Omental fat pad (tissue), 4 donors: ENCODE measurements around the gene COIL. TPM values are rescaled to one million over a fixed set of nuclear protein-coding genes. Genes with fewer than 3 reads are reported as not detected.

Source experiments
- ATAC-seq: fragments of 150-250 bp; one replicate; pipeline ENCODE4 v1.9.1; 2016; ENCODE audit warnings: mild to moderate bottlenecking, moderate library complexity; ENCODE audit not compliant: low FRiP score
- DNase-seq: peaks from one replicate; pipeline ENCODE4 v3.0.0-alpha.2; 2019; ENCODE audit warnings: low spot score
- total RNA-seq, 4 donors: library from RNA; depleted of rRNA; stranded (reverse); fragments of >200 nt; gene quantifications; one replicate each; pipeline ENCODE4 v1.1.0, GENCODE V29; 2016
- TF ChIP-seq, protein P1 (sequence below), 3 donors: fragments of 450-650 bp; IDR thresholded peaks; one replicate each; pipeline ENCODE4 v1.5.1; 2016 to 2017; ENCODE audit warnings: antibody characterized with exemption in 3 of 3, mild to moderate bottlenecking in 3 of 3, moderate library complexity in 2 of 3

The COIL gene
- total RNA-seq, 4 donors from 2014 or later: 6.7 to 13.4 (median 9.3) TPM

DNA sequence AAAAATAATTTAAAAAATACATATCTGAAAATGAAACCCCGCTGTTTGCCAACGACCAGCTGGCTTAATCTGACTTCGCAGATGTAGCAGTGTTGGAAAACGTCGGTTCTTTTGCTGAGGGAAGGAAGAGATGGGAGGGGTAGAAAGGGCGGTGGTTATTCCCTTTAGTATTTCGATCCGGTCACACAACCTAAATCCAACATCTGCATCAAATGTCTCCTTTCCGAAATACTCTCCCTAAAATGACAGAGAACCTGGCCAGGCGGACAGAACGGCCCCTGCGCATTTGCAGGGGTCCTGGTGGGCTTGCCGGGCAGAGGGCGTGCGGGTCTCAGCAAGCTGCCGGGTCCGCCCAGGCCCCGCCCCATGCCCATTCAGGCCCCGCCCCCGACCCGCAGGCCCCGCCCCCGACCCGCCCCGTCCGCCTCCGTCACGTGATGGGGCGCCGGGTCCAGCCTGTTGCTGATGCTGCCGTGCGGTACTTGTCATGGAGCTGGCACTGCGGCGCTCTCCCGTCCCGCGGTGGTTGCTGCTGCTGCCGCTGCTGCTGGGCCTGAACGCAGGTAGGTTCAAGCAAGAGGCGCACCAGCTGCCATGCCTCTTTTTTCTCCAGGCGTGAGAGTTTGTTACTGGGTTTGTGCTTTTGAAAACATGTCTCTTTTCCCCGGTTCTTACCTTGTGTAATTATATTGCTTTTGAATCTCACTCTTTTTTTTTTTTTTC is 17.0 kb upstream of the COIL start, which contains the start of gene SCPEP1:
TSS of gene SCPEP1 (plus strand) at position 459 of the 723 bp plus-strand sequence. CDS start at position 488, 29 bp downstream.
- ATAC-seq: peak; percentile 96
- TF ChIP-seq, protein P1, sequence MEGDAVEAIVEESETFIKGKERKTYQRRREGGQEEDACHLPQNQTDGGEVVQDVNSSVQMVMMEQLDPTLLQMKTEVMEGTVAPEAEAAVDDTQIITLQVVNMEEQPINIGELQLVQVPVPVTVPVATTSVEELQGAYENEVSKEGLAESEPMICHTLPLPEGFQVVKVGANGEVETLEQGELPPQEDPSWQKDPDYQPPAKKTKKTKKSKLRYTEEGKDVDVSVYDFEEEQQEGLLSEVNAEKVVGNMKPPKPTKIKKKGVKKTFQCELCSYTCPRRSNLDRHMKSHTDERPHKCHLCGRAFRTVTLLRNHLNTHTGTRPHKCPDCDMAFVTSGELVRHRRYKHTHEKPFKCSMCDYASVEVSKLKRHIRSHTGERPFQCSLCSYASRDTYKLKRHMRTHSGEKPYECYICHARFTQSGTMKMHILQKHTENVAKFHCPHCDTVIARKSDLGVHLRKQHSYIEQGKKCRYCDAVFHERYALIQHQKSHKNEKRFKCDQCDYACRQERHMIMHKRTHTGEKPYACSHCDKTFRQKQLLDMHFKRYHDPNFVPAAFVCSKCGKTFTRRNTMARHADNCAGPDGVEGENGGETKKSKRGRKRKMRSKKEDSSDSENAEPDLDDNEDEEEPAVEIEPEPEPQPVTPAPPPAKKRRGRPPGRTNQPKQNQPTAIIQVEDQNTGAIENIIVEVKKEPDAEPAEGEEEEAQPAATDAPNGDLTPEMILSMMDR (IDR thresholded peaks at IDR 0.05): no peak
- peak; percentile 75 for DNase-seq

DNA sequence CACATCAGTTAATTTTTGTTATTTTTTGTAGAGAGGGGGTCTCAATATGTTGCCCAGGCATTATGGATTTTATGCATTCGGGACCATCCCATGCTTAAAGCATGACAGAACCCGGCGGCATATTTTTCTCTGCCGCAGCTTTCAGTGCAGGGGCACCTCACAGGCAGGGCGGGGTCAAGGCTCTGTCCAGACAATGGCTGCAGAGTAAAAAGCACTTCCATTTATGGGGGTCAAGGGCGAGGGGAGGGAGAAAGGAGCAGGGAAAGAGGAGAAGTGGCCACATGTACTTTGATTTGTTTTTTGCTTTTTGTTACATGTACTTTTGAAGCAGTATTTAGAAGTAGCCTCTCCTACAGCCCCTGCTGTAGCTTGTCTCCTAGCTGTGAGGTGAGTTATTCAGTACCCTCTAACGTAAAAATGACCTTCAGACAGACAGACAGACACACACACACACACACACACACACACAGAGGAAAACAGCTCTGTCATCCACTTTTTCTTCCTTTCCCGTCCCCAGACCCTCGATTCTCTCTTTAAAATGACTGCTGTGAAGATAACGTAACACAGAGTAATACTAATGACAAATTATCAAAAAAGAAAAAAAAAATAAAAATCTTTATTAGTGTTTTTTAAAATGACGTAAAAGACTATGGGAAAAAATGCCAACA is 16.2 kb upstream of the COIL start:
- ATAC-seq: no peak
- TF ChIP-seq, protein P1 (IDR thresholded peaks at IDR 0.05): no peak

DNA sequence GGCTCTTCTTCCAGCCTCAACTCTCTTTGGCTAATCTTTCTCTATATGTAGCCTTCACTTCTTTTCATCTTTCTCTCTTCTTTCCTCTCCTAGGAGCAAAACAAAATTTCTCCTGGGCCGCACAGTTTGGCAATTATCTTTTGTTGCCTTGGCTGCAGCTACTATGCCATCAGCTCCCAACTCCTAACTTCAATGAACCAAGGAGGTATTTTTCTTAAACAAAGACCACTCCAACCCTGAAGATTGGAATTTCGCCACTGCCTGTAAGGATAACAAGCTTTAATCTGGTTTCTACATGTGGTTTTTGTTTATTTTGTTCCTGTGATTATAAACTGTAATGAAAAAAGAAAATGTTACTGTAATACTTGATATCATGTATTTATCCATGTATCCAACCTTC is 14.8 kb upstream of the COIL start:
- TF ChIP-seq, protein P1 (IDR thresholded peaks at IDR 0.05): no peak

More for the DNA sequence above, 16.2 kb upstream of the COIL start:
- no peak for DNase-seq

DNA sequence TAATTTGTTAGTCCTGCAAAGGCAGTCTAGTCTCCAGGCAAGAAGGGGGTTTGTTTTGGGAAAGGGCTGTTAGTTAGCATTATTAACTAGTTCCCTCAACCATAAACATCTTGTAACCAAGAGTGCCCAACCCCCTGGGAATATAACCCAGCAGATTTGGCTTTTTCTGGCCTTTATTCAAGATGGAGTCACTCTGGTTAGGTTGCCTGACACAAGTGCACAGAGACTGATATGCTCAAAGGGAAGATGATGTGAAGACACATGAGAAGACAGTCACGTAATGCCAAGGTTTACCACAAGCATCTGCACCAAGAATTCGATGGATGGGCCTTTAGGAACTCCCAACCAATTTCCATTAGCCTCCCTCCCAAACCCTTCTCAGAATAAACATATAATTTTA is 13.2 kb upstream of the COIL start:
- TF ChIP-seq, protein P1 (IDR thresholded peaks at IDR 0.05): no peak
- DNase-seq: no peak
- ATAC-seq: no peak

More for the DNA sequence above, 14.8 kb upstream of the COIL start:
- ATAC-seq: no peak
- no peak for DNase-seq

DNA sequence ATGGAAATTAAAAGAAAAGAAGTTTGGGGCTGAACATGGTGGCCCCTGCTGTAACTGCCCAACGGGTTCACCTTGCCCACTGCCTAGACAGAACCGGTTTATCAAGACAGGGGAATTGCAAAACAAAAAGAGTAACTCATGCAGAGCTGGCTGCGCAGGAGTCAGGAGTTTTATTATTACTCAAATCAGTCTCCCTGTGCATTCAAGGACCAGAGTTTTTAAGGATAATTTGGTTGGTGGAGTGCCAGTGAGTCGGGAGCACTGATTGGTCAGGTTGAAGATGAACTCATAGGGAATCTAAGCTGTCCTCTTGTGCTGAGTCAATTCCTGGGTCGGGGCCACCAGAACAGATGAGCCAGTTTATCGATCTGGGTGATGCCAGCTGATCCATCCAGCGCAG is 12.7 kb upstream of the COIL start:
- DNase-seq (no peak), ATAC-seq (no peak)
- TF ChIP-seq, protein P1 (IDR thresholded peaks at IDR 0.05): no peak

DNA sequence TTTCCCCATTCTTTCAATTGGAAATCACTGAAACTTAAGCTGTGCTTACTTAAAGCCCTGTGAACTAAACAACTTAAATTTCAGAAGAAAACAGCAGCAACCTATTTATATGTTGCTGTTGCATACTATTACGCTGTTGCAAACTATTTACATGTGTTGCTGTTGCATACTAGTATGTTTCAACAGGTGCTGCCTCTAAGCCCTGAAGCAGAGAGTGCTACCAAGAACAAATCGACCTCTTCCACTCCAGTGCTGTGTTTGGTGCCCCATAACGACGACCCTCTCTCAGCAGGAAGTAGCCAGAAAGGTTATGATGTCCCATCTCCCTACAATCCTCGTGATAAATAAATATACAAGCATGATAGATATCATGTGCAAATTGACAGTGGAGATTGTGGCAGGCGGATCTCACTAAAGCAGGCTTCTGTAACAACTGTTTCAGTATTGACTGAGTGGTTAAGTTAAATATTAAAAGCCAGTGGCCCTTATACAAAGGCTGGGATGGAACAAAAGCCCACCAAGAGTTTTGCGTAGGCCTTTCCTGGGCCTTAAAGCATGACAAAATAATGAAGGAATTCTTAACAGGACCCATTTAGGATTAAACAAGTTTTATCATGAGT is 11.4 kb upstream of the COIL start:
- TF ChIP-seq, protein P1 (IDR thresholded peaks at IDR 0.05): no peak
- DNase-seq (no peak), ATAC-seq (no peak)
